HepG2 (cell line): ENCODE data around the gene CAMK1. TPM values are rescaled to one million over a fixed set of nuclear protein-coding genes. Genes with fewer than 3 reads are reported as not detected.

Experiments used
- ATAD3A ChIP-seq: sonication (generic); formaldehyde crosslinking; IDR thresholded peaks from 2 replicates; pipeline ENCODE4 v1.4.0; 2020; ENCODE audit warnings: missing genetic modification reagents
- ATRX ChIP-seq: sonication (generic); formaldehyde crosslinking; IDR thresholded peaks from 2 replicates; pipeline ENCODE4 v1.4.0; 2020; ENCODE audit warnings: missing genetic modification reagents, borderline replicate concordance
- ETV5 ChIP-seq: IDR thresholded peaks from 2 replicates; pipeline ENCODE4 v1.6.1; 2018; ENCODE audit warnings: missing biosample characterization, missing genetic modification reagents, inconsistent platforms, borderline replicate concordance
- FOSL2 ChIP-seq: sonication (generic); formaldehyde crosslinking; IDR thresholded peaks from 2 replicates; pipeline ENCODE4 v1.4.0; 2020; ENCODE audit warnings: missing genetic modification reagents
- FOXC1 ChIP-seq: sonication (generic); formaldehyde crosslinking; IDR thresholded peaks from 2 replicates; pipeline ENCODE4 v1.8.0; 2022; ENCODE audit warnings: mild to moderate bottlenecking, missing genetic modification reagents, borderline replicate concordance
- IKZF5 ChIP-seq: IDR thresholded peaks from 2 replicates; pipeline ENCODE4 v1.6.1; 2018; ENCODE audit warnings: missing genetic modification reagents, mild to moderate bottlenecking, missing compliant biosample characterization
- KDM2A ChIP-seq: sonication (generic); formaldehyde crosslinking; IDR thresholded peaks from 2 replicates; pipeline ENCODE4 v1.4.0; 2020; ENCODE audit warnings: low read depth, missing genetic modification reagents, borderline replicate concordance
- KDM5A ChIP-seq: fragments of 200-600 bp; sonication (generic); IDR thresholded peaks from 2 replicates; pipeline ENCODE4 v1.7.0; 2018; ENCODE audit warnings: antibody characterized with exemption, mild to moderate bottlenecking, low read length, borderline replicate concordance
- LBX2 ChIP-seq: sonication (generic); formaldehyde crosslinking; IDR thresholded peaks from 2 replicates; pipeline ENCODE4 v1.5.0; 2020; ENCODE audit warnings: missing genetic modification reagents, mild to moderate bottlenecking, borderline replicate concordance
- LCORL ChIP-seq, 2 experiments: fragments of 450-650 bp in 1 of 2; sonication (generic) in 1 of 2; formaldehyde crosslinking in 1 of 2; IDR thresholded peaks; 2 replicates each; pipeline versions ENCODE4 v1.5.0 to v1.6.1; 2017 to 2020; ENCODE audit warnings: antibody characterized with exemption in 1 of 2, missing genetic modification reagents in 1 of 2
- MTF1 ChIP-seq: sonication (generic); formaldehyde crosslinking; IDR thresholded peaks from 2 replicates; pipeline ENCODE4 v1.5.0; 2020; ENCODE audit warnings: missing genetic modification reagents
- RFXAP ChIP-seq: sonication (generic); formaldehyde crosslinking; IDR thresholded peaks from 2 replicates; pipeline ENCODE4 v1.4.0; 2020; ENCODE audit warnings: missing genetic modification reagents, borderline replicate concordance
- RORA ChIP-seq: sonication (generic); formaldehyde crosslinking; IDR thresholded peaks from 2 replicates; pipeline ENCODE4 v1.5.0; 2020; ENCODE audit warnings: mild to moderate bottlenecking, missing genetic modification reagents, moderate library complexity
- SIN3B ChIP-seq: fragments of 150-350 bp; IDR thresholded peaks from 2 replicates; pipeline ENCODE4 v1.6.1; 2014; ENCODE audit warnings: low read length
- SKIL ChIP-seq: sonication (generic); formaldehyde crosslinking; IDR thresholded peaks from 2 replicates; pipeline ENCODE4 v1.8.0; 2022; ENCODE audit warnings: missing genetic modification reagents, mild to moderate bottlenecking, moderate library complexity, borderline replicate concordance
- SMAD9 ChIP-seq: sonication (generic); formaldehyde crosslinking; IDR thresholded peaks from 2 replicates; pipeline ENCODE4 v1.5.1; 2020; ENCODE audit warnings: mild to moderate bottlenecking, missing genetic modification reagents
- SP1 ChIP-seq, 2 experiments: fragments of 450-650 bp in 1 of 2; sonication (generic) in 1 of 2; formaldehyde crosslinking in 1 of 2; IDR thresholded peaks; 2 replicates each; pipeline versions ENCODE4 v1.4.0 to v1.6.1; 2016 to 2020; ENCODE audit warnings: missing genetic modification reagents in 1 of 2
- TEAD2 ChIP-seq: sonication (generic); formaldehyde crosslinking; IDR thresholded peaks from 2 replicates; pipeline ENCODE4 v1.9.0; 2021; ENCODE audit warnings: missing genetic modification reagents
- ZBTB20 ChIP-seq: sonication (generic); formaldehyde crosslinking; IDR thresholded peaks from 2 replicates; pipeline ENCODE4 v1.8.1; 2023; ENCODE audit warnings: missing genetic modification reagents, low read depth, mild to moderate bottlenecking, borderline replicate concordance
- ZBTB34 ChIP-seq: sonication (generic); formaldehyde crosslinking; IDR thresholded peaks from 2 replicates; pipeline ENCODE4 v1.8.0; 2022; ENCODE audit warnings: mild to moderate bottlenecking, missing genetic modification reagents
- ZNF234 ChIP-seq: sonication (generic); formaldehyde crosslinking; conservative IDR thresholded peaks from 2 replicates; pipeline ENCODE4 v1.5.1; 2020; ENCODE audit warnings: mild to moderate bottlenecking, missing genetic modification reagents
- ZNF430 ChIP-seq: sonication (generic); formaldehyde crosslinking; IDR thresholded peaks from 2 replicates; pipeline ENCODE4 v1.9.0; 2021; ENCODE audit warnings: mild to moderate bottlenecking, missing genetic modification reagents
- ZNF431 ChIP-seq: sonication (generic); formaldehyde crosslinking; IDR thresholded peaks from 2 replicates; pipeline ENCODE4 v1.9.0; 2022; ENCODE audit warnings: missing genetic modification reagents, low read depth, mild to moderate bottlenecking, borderline replicate concordance
- ZNF816 ChIP-seq: sonication (generic); formaldehyde crosslinking; IDR thresholded peaks from 2 replicates; pipeline ENCODE4 v1.8.0; 2022; ENCODE audit warnings: missing genetic modification reagents, mild to moderate bottlenecking, borderline replicate concordance
- ZSCAN12 ChIP-seq: sonication (generic); formaldehyde crosslinking; IDR thresholded peaks from 2 replicates; pipeline ENCODE4 v1.9.0; 2021; ENCODE audit warnings: mild to moderate bottlenecking, missing genetic modification reagents
- polyA plus RNA-seq, 8 experiments: library from polyadenylated mRNA; depleted of rRNA in 3 of 8; stranded (reverse) in 7 of 8; unstranded in 1 of 8; fragments of >200 nt; fragmentation: Illumina TruSeq in 4 of 8; extraction: Trizol in 4 of 8; gene quantifications; 2 replicates each; pipeline versions ENCODE4 v1.2.1 to v1.2.3, GENCODE V29; 2011 to 2016; ENCODE audit warnings: low read depth in 4 of 8, missing spikeins in 1 of 8, mixed read lengths in 1 of 8; ENCODE audit not compliant: insufficient read depth in 1 of 8
- total RNA-seq, 5 experiments: library from RNA; depleted of rRNA; stranded (reverse); fragments of >200 nt; fragmentation: Illumina TruSeq; extraction: Trizol; gene quantifications; 2 replicates each; pipeline ENCODE4 v1.2.3, GENCODE V29; 2016; ENCODE audit warnings: low read depth in 1 of 5

The CAMK1 gene
- total and polyA plus RNA-seq, 2 of the 13 experiments (the other 11 are each of a cell fraction or from before 2014, with no cell fraction given): 26.4 to 53.3 TPM

GRCh38 chr3:9792405-9793160 is 22.8 kb upstream of the CAMK1 start, which contains the start of the genes ARPC4 and TADA3 (continued):
- TF ChIP-seq SKIL (CRISPR knock-in tag): no peak
- no peak for TF ChIP-seq RORA
- TF ChIP-seq ETV5 (CRISPR knock-in tag): peak; percentile 95
- TF ChIP-seq FOXC1 (CRISPR knock-in tag): peak; percentile 18; the same call in 1 of the 2 replicates
- TF ChIP-seq IKZF5 (CRISPR knock-in tag): no peak; the same call in 1 of the 2 replicates
- TF ChIP-seq FOSL2 (CRISPR knock-in tag): no peak
- no peak for TF ChIP-seq RFXAP (CRISPR knock-in tag)
- TF ChIP-seq SIN3B: peak; percentile 49
- no peak for TF ChIP-seq ZSCAN12 (CRISPR knock-in tag)
- TF ChIP-seq TEAD2: no peak
- peak; percentile 74; the same call in 1 of the 2 replicates for TF ChIP-seq KDM5A
- TF ChIP-seq MTF1 (CRISPR knock-in tag): no peak
- TF ChIP-seq ATRX (CRISPR knock-in tag): no peak
- TF ChIP-seq KDM2A (CRISPR knock-in tag): peak; percentile 54; the same call in 1 of the 2 replicates
- TF ChIP-seq ZBTB34 (CRISPR knock-in tag): 0 out of 2 replicates have a peak, but pooled peaks have one; percentile 51
- no peak for TF ChIP-seq ZNF234
- TF ChIP-seq ZNF816 (CRISPR knock-in tag): no peak
- no peak for TF ChIP-seq ZNF430 (CRISPR knock-in tag)
- TF ChIP-seq ATAD3A (CRISPR knock-in tag): no peak
- no peak for TF ChIP-seq SMAD9 (CRISPR knock-in tag)
- TF ChIP-seq SP1 (IDR thresholded peaks at IDR 0.05): no peak
- peak; percentile 27; the same call in 1 of the 2 replicates for TF ChIP-seq SP1 (CRISPR knock-in tag; IDR thresholded peaks at IDR 0.05)
- TF ChIP-seq ZNF431 (CRISPR knock-in tag): no peak
- TF ChIP-seq ZBTB20 (CRISPR knock-in tag): 0 out of 2 replicates have a peak, but pooled peaks have one; percentile 9
- TF ChIP-seq LBX2 (CRISPR knock-in tag): no peak
- TF ChIP-seq LCORL (IDR thresholded peaks at IDR 0.05): no peak
- TF ChIP-seq LCORL (CRISPR knock-in tag; IDR thresholded peaks at IDR 0.05): peak; percentile 76; the same call in 1 of the 2 replicates
